Measurements from ENCODE around the gene BZW2. TPM values are rescaled to one million over a fixed set of nuclear protein-coding genes. Genes with fewer than 3 reads are reported as not detected.

BZW2 gene
- total and polyA plus RNA-seq, 9 donors, result 17.2 to 41.0 (median 22.5) TPM

DNA sequence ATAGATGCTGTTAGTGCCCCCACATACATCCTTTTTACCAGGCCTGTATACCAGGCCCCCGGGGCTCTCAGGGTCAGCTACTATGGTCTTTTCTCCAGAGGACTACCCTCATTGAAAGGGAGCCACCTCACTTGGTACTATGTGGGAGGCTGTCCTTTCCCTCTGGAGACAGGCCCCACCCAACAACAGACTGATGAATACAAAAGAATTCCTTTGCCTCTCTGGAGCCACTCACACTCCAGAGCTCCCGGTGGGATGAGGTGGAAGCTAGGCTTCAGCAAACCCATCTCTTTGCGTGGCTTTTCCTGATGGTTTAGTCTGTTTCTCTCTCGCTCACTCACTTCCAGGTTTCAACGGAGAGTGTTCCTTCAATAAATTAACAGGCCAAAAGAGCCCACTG lies 30.8 kb upstream of the BZW2 start:
- DNase-seq, result no peak
- no peaks in the 10 kb centered on the region for H3K9me3 ChIP-seq
- H3K27me3 ChIP-seq, result no peaks in the 10 kb centered on the region
- H3K4me3 ChIP-seq, result no peak overlapping the region
- no peak overlapping the region for H3K27ac ChIP-seq
- no peaks in the 10 kb centered on the region for H3K36me3 ChIP-seq
- H3K4me1 ChIP-seq (ENCODE audit: insufficient read depth), result no peaks in the 10 kb centered on the region
- intact Hi-C loops (cut with DNase I), result no loop called here
- TF ChIP-seq POLR2A (IDR thresholded peaks at IDR 0.05), result no peak
- TF ChIP-seq EP300 (IDR thresholded peaks at IDR 0.05), result no peak
- TF ChIP-seq, protein P1, sequence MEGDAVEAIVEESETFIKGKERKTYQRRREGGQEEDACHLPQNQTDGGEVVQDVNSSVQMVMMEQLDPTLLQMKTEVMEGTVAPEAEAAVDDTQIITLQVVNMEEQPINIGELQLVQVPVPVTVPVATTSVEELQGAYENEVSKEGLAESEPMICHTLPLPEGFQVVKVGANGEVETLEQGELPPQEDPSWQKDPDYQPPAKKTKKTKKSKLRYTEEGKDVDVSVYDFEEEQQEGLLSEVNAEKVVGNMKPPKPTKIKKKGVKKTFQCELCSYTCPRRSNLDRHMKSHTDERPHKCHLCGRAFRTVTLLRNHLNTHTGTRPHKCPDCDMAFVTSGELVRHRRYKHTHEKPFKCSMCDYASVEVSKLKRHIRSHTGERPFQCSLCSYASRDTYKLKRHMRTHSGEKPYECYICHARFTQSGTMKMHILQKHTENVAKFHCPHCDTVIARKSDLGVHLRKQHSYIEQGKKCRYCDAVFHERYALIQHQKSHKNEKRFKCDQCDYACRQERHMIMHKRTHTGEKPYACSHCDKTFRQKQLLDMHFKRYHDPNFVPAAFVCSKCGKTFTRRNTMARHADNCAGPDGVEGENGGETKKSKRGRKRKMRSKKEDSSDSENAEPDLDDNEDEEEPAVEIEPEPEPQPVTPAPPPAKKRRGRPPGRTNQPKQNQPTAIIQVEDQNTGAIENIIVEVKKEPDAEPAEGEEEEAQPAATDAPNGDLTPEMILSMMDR (IDR thresholded peaks at IDR 0.05), result no peak
- WGBS, 3 donors, result 61 to 76% (median 64%) methylated on average over 5 of the region's 5 CpGs

DNA sequence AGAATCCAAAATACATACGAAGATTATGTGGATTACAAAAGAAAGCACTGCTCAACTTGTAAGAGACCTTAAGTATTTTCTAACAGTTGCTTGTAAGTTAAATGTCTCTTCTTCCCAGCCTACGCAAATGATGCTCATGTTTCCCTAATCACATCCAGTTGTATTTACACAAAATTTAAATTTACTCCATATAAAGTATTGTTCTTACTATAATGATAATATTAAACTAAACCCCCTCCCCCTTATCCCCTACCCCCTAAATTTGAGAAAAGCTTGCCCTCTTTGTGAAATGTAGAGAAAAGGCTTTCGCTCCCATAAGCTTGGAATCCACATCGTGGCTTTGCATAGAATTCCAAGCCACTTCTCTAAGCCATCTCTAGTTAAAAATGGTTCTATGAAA lies 29.9 kb upstream of the BZW2 start:
- Histone ChIP-seq H3K4me1 (ENCODE audit: insufficient read depth) (no peaks in the 10 kb centered on the region), H3K27me3 (no peaks in the 10 kb centered on the region), H3K4me3 (no peak overlapping the region), H3K27ac (no peak overlapping the region), H3K9me3 (no peaks in the 10 kb centered on the region), H3K36me3 (no peaks in the 10 kb centered on the region)
- no peak for DNase-seq
- TF ChIP-seq POLR2A (IDR thresholded peaks at IDR 0.05) (no peak), EP300 (IDR thresholded peaks at IDR 0.05) (no peak)
- TF ChIP-seq, protein P1 (IDR thresholded peaks at IDR 0.05), result no peak
- WGBS, 3 donors, result 39 to 52% (median 46%) methylated on average over 4 of the region's 4 CpGs
- intact Hi-C loops (cut with DNase I), result no loop called here

DNA sequence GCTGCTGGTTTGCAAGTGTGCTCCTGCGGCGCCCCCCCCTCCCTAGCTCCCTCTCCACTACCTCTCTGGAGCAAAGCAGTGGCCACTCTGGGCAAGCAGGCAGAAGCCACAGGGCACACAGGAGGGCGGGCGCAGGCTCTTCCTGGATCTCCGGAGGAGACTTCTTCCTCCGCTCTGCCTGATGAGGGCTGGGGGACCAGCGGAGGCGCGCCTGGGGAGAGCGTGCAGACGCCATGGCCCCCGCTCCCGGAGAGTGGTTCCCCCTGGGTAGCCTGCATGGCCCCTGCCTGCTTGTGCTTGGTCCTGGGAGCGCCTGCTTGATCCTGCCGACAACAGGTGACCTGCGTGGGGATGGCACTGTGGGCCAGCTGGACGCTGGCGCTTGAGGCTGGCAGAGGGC lies 29.4 kb upstream of the BZW2 start:
- H3K4me1 ChIP-seq (ENCODE audit: insufficient read depth), result no peaks in the 10 kb centered on the region
- no peak overlapping the region for H3K4me3 ChIP-seq
- no peak overlapping the region for H3K27ac ChIP-seq
- DNase-seq, result no peak
- intact Hi-C loops (cut with DNase I), result no loop called here
- no peak for TF ChIP-seq EP300 (IDR thresholded peaks at IDR 0.05)
- TF ChIP-seq, protein P1 (IDR thresholded peaks at IDR 0.05), result no peak
- TF ChIP-seq POLR2A (IDR thresholded peaks at IDR 0.05), result no peak
- H3K27me3 ChIP-seq, result no peaks in the 10 kb centered on the region
- no peaks in the 10 kb centered on the region for H3K9me3 ChIP-seq
- no peaks in the 10 kb centered on the region for H3K36me3 ChIP-seq
- WGBS, 3 donors, result 82 to 90% (median 84%) methylated on average over 18 of the region's 18 CpGs

GRCh38 chr7:16619979-16620408 lies 26.0 kb upstream of the BZW2 start:
- H3K4me1 ChIP-seq (ENCODE audit: insufficient read depth), result no peaks in the 10 kb centered on the region
- H3K27me3 ChIP-seq, result no peaks in the 10 kb centered on the region
- no peaks in the 10 kb centered on the region for H3K9me3 ChIP-seq
- intact Hi-C loops (cut with DNase I), result no loop called here
- H3K36me3 ChIP-seq, result no peaks in the 10 kb centered on the region
- H3K4me3 ChIP-seq, result no peak overlapping the region
- 94 to 98% (median 97%) methylated on average over 2 of the region's 2 CpGs for WGBS, 3 donors
- TF ChIP-seq EP300 (IDR thresholded peaks at IDR 0.05), result no peak
- no peak for TF ChIP-seq POLR2A (IDR thresholded peaks at IDR 0.05)
- TF ChIP-seq, protein P1 (IDR thresholded peaks at IDR 0.05), result no peak
- no peak for DNase-seq
- no peak overlapping the region for H3K27ac ChIP-seq
